Pancreas (tissue), 10 donors: ENCODE data around the gene NOL9. TPM values are rescaled to one million over a fixed set of nuclear protein-coding genes. Genes with fewer than 3 reads are reported as not detected.
A peak's percentile ranks its signal among the peaks of the same experiment; 100 is the strongest.

ENCODE experiments used
- ATAC-seq, 4 donors: fragments of 200-7000 bp; cut with Tn5 transposase; one replicate each; pipeline versions ENCODE4 v1.8.0 to v1.9.1; 2020; ENCODE audit warnings: mild to moderate bottlenecking in 4 of 4, moderate library complexity in 4 of 4
- DNase-seq, 6 donors: peaks; one replicate each; pipeline ENCODE4 v3.0.0-alpha.2; 2020
- FAIRE-seq: peaks from 2 replicates; lab custom pipeline; 2012; peaks lifted over from hg19 to GRCh38; lab: Jason Lieb, UNC
- H3K27ac ChIP-seq, 4 donors: fragments of 200-600 bp; sonication (generic); 1 replicate in 3 of 4; 2 replicates in 1 of 4; pipeline versions ENCODE4 v1.5.0 to v1.8.0; 2020
- H3K27me3 ChIP-seq, 4 donors: fragments of 200-600 bp; one replicate each; pipeline ENCODE4 v1.8.0; 2021
- H3K36me3 ChIP-seq, 3 donors: fragments of 200-600 bp; sonication (generic) in 1 of 3; one replicate each; pipeline versions ENCODE4 v1.5.0 to v1.8.0; 2020 to 2021
- H3K4me1 ChIP-seq, 3 donors: fragments of 200-600 bp; one replicate each; pipeline ENCODE4 v1.8.0; 2021
- H3K4me3 ChIP-seq, 4 donors: fragments of 200-600 bp; sonication (generic) in 2 of 4; one replicate each; pipeline versions ENCODE4 v1.5.0 to v1.8.0; 2020 to 2021
- H3K9me3 ChIP-seq, 4 donors: fragments of 200-600 bp; one replicate each; pipeline ENCODE4 v1.8.0; 2021
- WGBS, 2 donors: extraction: QIAGEN DNeasy Blood & Tissue Kit; methylation state at CpG; one replicate each; pipeline ENCODE4 v1.1.7; 2013; 5-methylcytosine and 5-hydroxymethylcytosine counted together
- intact Hi-C, 3 donors: fragments of 100-400 bp; cut with DNase I; formaldehyde crosslinking; loops; one replicate each; pipeline versions ENCODE4 v1.11.1 to v1.14.2; 2022
- polyA plus RNA-seq, 2 donors: library from polyadenylated mRNA; stranded (reverse); fragments of 200-250 nt; gene quantifications; one replicate each; pipeline ENCODE4 v1.2.3, GENCODE V29; 2013
- total RNA-seq, 6 donors: library from RNA; stranded (reverse); fragmentation: NEBNext Ultra II Directional in 4 of 6; extraction: Animal tissue kit (Norgen Biotek cat#: 25700) in 4 of 6; gene quantifications; one replicate each; pipeline versions ENCODE4 v1.2.1 to v1.2.4, GENCODE V29; 2021 to 2023
- TF ChIP-seq, protein P1 (sequence below), 4 donors: fragments of 200-600 bp; sonication (generic) in 3 of 4; IDR thresholded peaks; one replicate each; pipeline versions ENCODE4 v1.5.0 to v1.8.0; 2021; ENCODE audit warnings: antibody characterized with exemption in 4 of 4
- donor health status: healthy with polysubstance abuse.
- donor health status: DM: no; HTN: no; CAD: no; lungs with moderate emphysema.
- donor health status: DM: no; HTN: no; CAD: no.
- donor health status: control.
- donor health status: control.
- donor health status: Bipolar disorder and iron deficiency.
- donor health status: DM: yes; HTN: yes; CAD: no.
- donor health status: DM: no; HTN: no; CAD: no.
- donor health status: DM: no; HTN: no; CAD: no.
- donor health status: DM: yes; HTN: yes; CAD: no.

The NOL9 gene
- total and polyA plus RNA-seq, 8 donors = 7.5 to 15.1 (median 11.4) TPM

DNA sequence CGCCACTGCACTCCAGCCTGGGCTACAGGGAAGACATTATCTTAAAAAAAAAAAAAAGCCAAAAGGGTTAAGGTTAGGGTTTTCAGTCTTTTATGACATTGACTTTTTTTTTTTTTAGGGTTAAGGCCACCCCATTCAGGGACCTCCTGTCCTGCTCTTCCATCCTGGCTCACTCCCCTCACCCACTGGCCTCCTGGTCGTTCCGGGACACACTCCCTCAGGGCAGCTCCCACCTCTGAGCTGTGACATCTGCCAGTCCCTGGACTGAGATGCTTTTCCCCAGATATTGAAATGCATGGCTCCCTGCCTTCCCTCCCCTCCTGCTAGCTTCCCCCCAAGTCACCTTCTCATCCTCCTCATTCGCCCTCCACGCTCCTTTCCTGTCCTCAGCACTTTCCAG, 72.5 kb downstream of the NOL9 start:
- H3K4me3 ChIP-seq = no peak overlapping the region
- H3K27ac ChIP-seq = no peak overlapping the region
- H3K27me3 ChIP-seq = no peaks in the 10 kb centered on the region
- FAIRE-seq = no peak
- H3K4me1 ChIP-seq = no peaks in the 10 kb centered on the region
- no peak for DNase-seq
- TF ChIP-seq, protein P1, sequence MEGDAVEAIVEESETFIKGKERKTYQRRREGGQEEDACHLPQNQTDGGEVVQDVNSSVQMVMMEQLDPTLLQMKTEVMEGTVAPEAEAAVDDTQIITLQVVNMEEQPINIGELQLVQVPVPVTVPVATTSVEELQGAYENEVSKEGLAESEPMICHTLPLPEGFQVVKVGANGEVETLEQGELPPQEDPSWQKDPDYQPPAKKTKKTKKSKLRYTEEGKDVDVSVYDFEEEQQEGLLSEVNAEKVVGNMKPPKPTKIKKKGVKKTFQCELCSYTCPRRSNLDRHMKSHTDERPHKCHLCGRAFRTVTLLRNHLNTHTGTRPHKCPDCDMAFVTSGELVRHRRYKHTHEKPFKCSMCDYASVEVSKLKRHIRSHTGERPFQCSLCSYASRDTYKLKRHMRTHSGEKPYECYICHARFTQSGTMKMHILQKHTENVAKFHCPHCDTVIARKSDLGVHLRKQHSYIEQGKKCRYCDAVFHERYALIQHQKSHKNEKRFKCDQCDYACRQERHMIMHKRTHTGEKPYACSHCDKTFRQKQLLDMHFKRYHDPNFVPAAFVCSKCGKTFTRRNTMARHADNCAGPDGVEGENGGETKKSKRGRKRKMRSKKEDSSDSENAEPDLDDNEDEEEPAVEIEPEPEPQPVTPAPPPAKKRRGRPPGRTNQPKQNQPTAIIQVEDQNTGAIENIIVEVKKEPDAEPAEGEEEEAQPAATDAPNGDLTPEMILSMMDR (IDR thresholded peaks at IDR 0.05) = no peak
- no peaks in the 10 kb centered on the region for H3K9me3 ChIP-seq
- intact Hi-C loops = loop anchor here in 1 of 3 donors (10.0 kb wide), 1 partner anchor 163 kb away; no protein-coding TSS in a partner anchor
- no peak for ATAC-seq
- WGBS, 2 donors = 86 to 88% methylated on average over 5 of the region's 5 CpGs
- no peaks in the 10 kb centered on the region for H3K36me3 ChIP-seq

DNA sequence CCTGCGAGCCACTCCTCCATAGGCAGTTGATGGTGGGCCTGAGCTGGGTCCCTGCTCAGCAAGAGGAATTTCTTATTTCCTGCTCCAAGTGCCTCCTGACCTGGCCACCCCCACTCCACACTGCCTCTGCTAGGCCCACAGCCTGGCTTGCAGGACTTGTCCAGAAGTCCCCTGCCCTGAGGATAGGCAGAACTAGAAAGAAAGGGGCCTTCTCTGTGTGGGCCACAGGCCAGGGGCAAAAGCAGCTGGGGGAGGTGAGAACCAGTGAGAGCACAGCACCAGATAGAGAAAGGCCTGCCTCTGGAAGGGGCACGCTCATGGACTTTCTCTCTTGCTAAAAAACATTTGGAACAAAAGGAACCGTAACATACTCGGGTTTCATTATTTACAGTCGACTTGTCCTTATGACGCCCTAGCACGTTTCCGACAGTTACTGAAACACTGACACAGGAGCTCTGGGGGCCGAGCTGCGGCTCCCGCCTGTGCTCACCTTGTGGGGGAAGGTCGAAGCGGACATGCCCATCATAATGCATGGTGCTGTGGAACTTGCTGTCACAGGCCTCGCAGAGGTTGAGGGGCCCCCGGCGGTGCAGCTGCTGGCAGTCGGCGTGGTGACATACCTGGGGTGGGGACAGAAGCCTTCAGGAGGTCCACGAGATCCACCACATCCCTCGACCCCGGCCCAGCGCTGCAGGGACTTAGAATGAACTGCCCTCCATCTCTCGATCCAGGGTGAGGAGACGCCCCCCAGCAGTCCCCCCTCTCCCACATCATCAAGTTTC, 77.1 kb downstream of the NOL9 start:
- no peaks in the 10 kb centered on the region for H3K36me3 ChIP-seq
- H3K27ac ChIP-seq = no peak overlapping the region
- no peaks in the 10 kb centered on the region for H3K4me1 ChIP-seq
- intact Hi-C loops = no loop called here
- no peak for ATAC-seq
- TF ChIP-seq, protein P1 (IDR thresholded peaks at IDR 0.05) = no peak
- peak in 3 of 6 donors; percentile 21 to 50 (median 46) for DNase-seq
- no peak overlapping the region for H3K4me3 ChIP-seq
- WGBS, 2 donors = 83 to 87% methylated on average over 24 of the region's 24 CpGs
- no peak for FAIRE-seq
- H3K27me3 ChIP-seq = no peaks in the 10 kb centered on the region
- no peaks in the 10 kb centered on the region for H3K9me3 ChIP-seq

DNA sequence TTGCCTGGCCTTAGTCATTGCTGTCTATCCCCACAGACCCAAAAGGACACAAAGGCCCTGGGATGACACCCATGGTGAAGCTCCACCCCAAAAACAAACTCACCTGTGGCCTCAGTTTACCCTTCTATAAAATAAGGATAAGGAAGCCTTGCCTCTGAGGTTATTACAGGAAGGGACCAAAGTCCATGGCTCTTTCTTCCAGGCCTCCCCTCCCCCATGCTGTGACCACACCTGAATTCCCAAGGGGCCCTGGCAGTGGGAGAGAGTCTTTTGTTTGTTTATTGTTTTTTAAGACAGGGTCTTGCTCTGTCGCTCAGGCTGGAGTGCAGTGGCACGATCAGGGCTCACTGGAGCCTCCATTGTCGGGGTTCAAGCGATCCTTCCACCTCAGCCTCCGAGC, 77.8 kb downstream of the NOL9 start:
- DNase-seq = no peak
- 91 to 93% methylated on average over 5 of the region's 5 CpGs for WGBS, 2 donors
- no peaks in the 10 kb centered on the region for H3K9me3 ChIP-seq
- no peak overlapping the region for H3K27ac ChIP-seq
- no peaks in the 10 kb centered on the region for H3K36me3 ChIP-seq
- no peaks in the 10 kb centered on the region for H3K4me1 ChIP-seq
- H3K4me3 ChIP-seq = no peak overlapping the region
- no peak for ATAC-seq
- intact Hi-C loops = no loop called here
- no peak for FAIRE-seq
- H3K27me3 ChIP-seq = no peaks in the 10 kb centered on the region
- TF ChIP-seq, protein P1 (IDR thresholded peaks at IDR 0.05) = no peak

DNA sequence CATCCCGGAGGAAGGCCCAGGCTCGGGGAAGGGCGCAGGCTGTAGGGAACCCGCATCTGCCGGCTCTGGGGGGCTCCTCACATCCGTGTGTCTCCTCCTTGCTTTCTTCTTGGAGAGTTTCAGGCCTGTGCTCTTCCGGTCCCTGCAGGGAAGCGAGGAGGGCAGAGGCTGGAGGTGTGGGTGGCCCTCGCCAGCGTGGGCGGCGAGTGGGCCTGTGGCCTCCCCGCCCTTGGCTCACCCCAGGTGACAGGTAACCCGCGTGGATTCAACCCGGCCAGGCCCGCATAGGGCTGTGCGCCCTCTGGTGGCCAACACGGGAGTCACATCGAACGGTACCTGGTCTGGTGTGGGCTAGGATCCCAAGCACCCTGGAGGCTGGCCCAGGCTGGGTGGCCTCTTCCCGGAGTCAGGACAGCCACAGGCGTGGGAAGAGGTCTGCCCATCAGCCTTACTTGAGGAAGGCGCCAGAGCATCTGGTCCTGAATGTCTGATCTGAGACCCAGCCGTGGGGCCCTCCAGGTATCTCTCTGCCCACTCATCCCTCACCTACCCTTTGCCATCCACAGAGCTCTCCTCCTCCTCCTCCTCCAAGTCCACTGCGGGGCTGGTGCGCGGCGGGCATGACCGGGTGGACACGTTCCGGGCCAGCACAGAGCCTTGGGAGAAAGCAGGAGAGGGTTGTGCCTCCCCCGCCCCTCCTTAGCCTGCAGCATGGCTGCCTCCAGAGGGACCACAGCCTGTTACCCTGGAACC, 78.8 kb downstream of the NOL9 start:
- ATAC-seq (peak; percentile 81 to 96 (median 86)), DNase-seq (peak; percentile 52 to 92 (median 76)), FAIRE-seq (no peak)
- intact Hi-C loops = no loop called here
- no peaks in the 10 kb centered on the region for H3K27me3 ChIP-seq
- no peak overlapping the region for H3K4me3 ChIP-seq
- WGBS, 2 donors = 20 to 32% methylated on average over 24 to 33 of the region's 33 CpGs
- TF ChIP-seq, protein P1 (IDR thresholded peaks at IDR 0.05) = peak; percentile 90 to 94 (median 92)
- H3K36me3 ChIP-seq = no peaks in the 10 kb centered on the region
- no peaks in the 10 kb centered on the region for H3K4me1 ChIP-seq
- no peaks in the 10 kb centered on the region for H3K9me3 ChIP-seq
- no peak overlapping the region for H3K27ac ChIP-seq
